HepG2 (cell line): ENCODE measurements around the gene COL5A1. TPM values are rescaled to one million over a fixed set of nuclear protein-coding genes. Genes with fewer than 3 reads are reported as not detected.
A peak's percentile ranks its signal among the peaks of the same experiment; 100 is the strongest.

Source experiments
- ATAC-seq: fragments of 200-7000 bp; cut with Tn5 transposase; 3 replicates; pipeline ENCODE4 v1.9.1; 2020; ENCODE audit warnings: mild to moderate bottlenecking, moderate library complexity
- BruUV-seq: library from RNA; stranded (reverse); fragments of 400-500 nt; replicated peaks from 2 replicates; lab custom pipeline; 2021; lab: Mats Ljungman, UMichigan
- CTCF ChIA-PET: fragments of 300-600 bp; formaldehyde crosslinking; extraction: SDS; loops from one replicate; lab custom pipeline; 2021; ENCODE audit warnings: low total read pairs, inconsistent platforms, low intra/inter-chr PET ratio; lab: Yijun Ruan, JAX
- POLR2A ChIA-PET: fragments of 350-600 bp; sonication (Branson Sonifier 250); formaldehyde crosslinking; loops from one replicate; lab custom pipeline; 2020; ENCODE audit warnings: antibody characterized with exemption, inconsistent platforms; lab: Yijun Ruan, JAX
- DNase-seq: peaks from one replicate; pipeline ENCODE4 v3.0.0-alpha.2; 2015; ENCODE audit warnings: low spot score
- FAIRE-seq: peaks from 3 replicates; lab custom pipeline; 2011; peaks lifted over from hg19 to GRCh38; lab: Jason Lieb, UNC
- H2AFZ ChIP-seq: one replicate; pipeline ENCODE4 v1.6.1; 2011; ENCODE audit warnings: low read length, inconsistent platforms
- H3K27ac ChIP-seq: fragments of 300-600 bp; 3 replicates; pipeline ENCODE4 v1.8.0; 2011; ENCODE audit warnings: mixed run types, mild to moderate bottlenecking, mixed read lengths, low read length, inconsistent platforms; ENCODE audit not compliant: insufficient read depth; ENCODE audit errors: extremely low read length
- H3K27me3 ChIP-seq, 2 experiments: fragments of 200-600 bp in 1 of 2; 2 replicates in 1 of 2; 3 replicates in 1 of 2; pipeline versions ENCODE4 v1.6.0 to v1.8.0; 2011; ENCODE audit warnings: low read length in 2 of 2, mild to moderate bottlenecking in 2 of 2, moderate library complexity in 2 of 2, inconsistent platforms in 1 of 2; ENCODE audit not compliant: insufficient read depth in 2 of 2, control insufficient read depth in 1 of 2
- H3K36me3 ChIP-seq, 2 experiments: fragments of 200-600 bp in 1 of 2; replicated peaks in 1 of 2; 2 replicates in 1 of 2; 3 replicates in 1 of 2; pipeline versions ENCODE4 v1.5.1 to v1.8.0; 2011; ENCODE audit warnings: low read length in 2 of 2, inconsistent platforms in 1 of 2; ENCODE audit not compliant: insufficient read depth in 2 of 2, control insufficient read depth in 1 of 2
- H3K4me1 ChIP-seq: 2 replicates; pipeline ENCODE4 v1.5.1; 2012; ENCODE audit warnings: low read length, inconsistent platforms; ENCODE audit not compliant: insufficient read depth
- H3K4me2 ChIP-seq: 2 replicates; pipeline ENCODE4 v1.6.0; 2011; ENCODE audit warnings: low read depth, low read length, inconsistent platforms
- H3K4me3 ChIP-seq, 3 experiments: fragments of 200-600 bp in 1 of 3; sonication (generic), shearing (Covaris generic) in 1 of 3; replicated peaks in 1 of 3; 2 replicates each; pipeline ENCODE4 v1.5.1; 2011 to 2016; ENCODE audit warnings: low read length in 3 of 3, inconsistent platforms in 2 of 3, low read depth in 2 of 3, mild to moderate bottlenecking in 2 of 3, control low read depth in 1 of 3, mixed read lengths in 1 of 3; ENCODE audit not compliant: insufficient read depth in 1 of 3
- H3K79me2 ChIP-seq: one replicate; pipeline ENCODE4 v1.6.1; 2011; ENCODE audit warnings: low read length, inconsistent platforms; ENCODE audit not compliant: insufficient read depth
- H3K9ac ChIP-seq: 2 replicates; pipeline ENCODE4 v1.6.0; 2011; ENCODE audit warnings: mild to moderate bottlenecking, low read depth, low read length, inconsistent platforms; ENCODE audit not compliant: insufficient read depth
- H3K9me3 ChIP-seq: 2 replicates; pipeline ENCODE4 v1.5.1; 2012; ENCODE audit warnings: mild to moderate bottlenecking, low read length
- H4K20me1 ChIP-seq: 2 replicates; pipeline ENCODE4 v1.6.0; 2011; ENCODE audit warnings: inconsistent platforms, mild to moderate bottlenecking, low read length, moderate library complexity; ENCODE audit not compliant: insufficient read depth
- ELF1 ChIP-seq: sonication (generic); formaldehyde crosslinking; IDR thresholded peaks from 2 replicates; pipeline ENCODE4 v1.4.0; 2020; ENCODE audit warnings: missing genetic modification reagents
- MNT ChIP-seq: fragments of 450-650 bp; IDR thresholded peaks from 2 replicates; pipeline ENCODE4 v1.6.1; 2016
- MYPOP ChIP-seq: sonication (generic); formaldehyde crosslinking; IDR thresholded peaks from 2 replicates; pipeline ENCODE4 v1.8.1; 2023; ENCODE audit warnings: mild to moderate bottlenecking, moderate library complexity, missing genetic modification reagents
- NBN ChIP-seq: fragments of 450-650 bp; conservative IDR thresholded peaks from 2 replicates; pipeline ENCODE4 v1.6.1; 2017
- NR2C2 ChIP-seq: sonication (generic); formaldehyde crosslinking; IDR thresholded peaks from 2 replicates; pipeline ENCODE4 v1.4.0; 2020; ENCODE audit warnings: missing genetic modification reagents, mild to moderate bottlenecking, moderate library complexity, borderline replicate concordance
- PLRG1 ChIP-seq: fragments of 450-650 bp; conservative IDR thresholded peaks from 2 replicates; pipeline ENCODE4 v1.6.1; 2016
- RBM39 ChIP-seq: fragments of 200-400 bp; formaldehyde crosslinking; IDR thresholded peaks from one replicate; pipeline ENCODE4 v1.6.1; 2018; ENCODE audit warnings: antibody characterized with exemption, mild to moderate bottlenecking, low read depth, low read length; ENCODE audit not compliant: poor library complexity, severe bottlenecking
- SIX1 ChIP-seq: sonication (generic); formaldehyde crosslinking; IDR thresholded peaks from 2 replicates; pipeline ENCODE4 v1.4.0; 2020; ENCODE audit warnings: missing genetic modification reagents, borderline replicate concordance
- ZNF296 ChIP-seq: sonication (generic); formaldehyde crosslinking; conservative IDR thresholded peaks from 2 replicates; pipeline ENCODE4 v1.5.0; 2020; ENCODE audit warnings: mild to moderate bottlenecking, missing genetic modification reagents
- WGBS: methylation state at CpG from one replicate; pipeline ENCODE4 v1.1.6; 2017; ENCODE audit warnings: low lambda C conversion rate; 5-methylcytosine and 5-hydroxymethylcytosine counted together
- in situ Hi-C: cut with HindIII; loops from 2 replicates; pipeline ENCODE4 v1.10.0; 2017; ENCODE audit warnings: low pct_unique_long_range_greater_than_20kb; ENCODE audit not compliant: extremely low pct_ligation_motif_present
- intact Hi-C: fragments of 100-400 bp; cut with micrococcal nuclease; formaldehyde crosslinking; loops from one replicate; pipeline ENCODE4 v1.10.0; 2022; ENCODE audit not compliant: unreplicated experiment
- polyA plus RNA-seq, 8 experiments: library from polyadenylated mRNA; depleted of rRNA in 3 of 8; stranded (reverse) in 7 of 8; unstranded in 1 of 8; fragments of >200 nt; fragmentation: Illumina TruSeq in 4 of 8; extraction: Trizol in 4 of 8; gene quantifications; 2 replicates each; pipeline versions ENCODE4 v1.2.1 to v1.2.3, GENCODE V29; 2011 to 2016; ENCODE audit warnings: low read depth in 4 of 8, missing spikeins in 1 of 8, mixed read lengths in 1 of 8; ENCODE audit not compliant: insufficient read depth in 1 of 8
- total RNA-seq, 5 experiments: library from RNA; depleted of rRNA; stranded (reverse); fragments of >200 nt; fragmentation: Illumina TruSeq; extraction: Trizol; gene quantifications; 2 replicates each; pipeline ENCODE4 v1.2.3, GENCODE V29; 2016; ENCODE audit warnings: low read depth in 1 of 5

COL5A1 gene
- total and polyA plus RNA-seq, 2 of the 13 experiments (the other 11 are each of a cell fraction or from before 2014, with no cell fraction given), result not detected

GRCh38 chr9:134846699-134847098, 205.1 kb downstream of the COL5A1 start:
- no TSS peak for BruUV-seq
- Histone ChIP-seq H3K27ac (no peak overlapping the region), H3K4me2 (no peak overlapping the region), H3K36me3 (no peaks in the 10 kb centered on the region), H3K4me3 (no peak overlapping the region), H3K9ac (no peak overlapping the region), H4K20me1 (no peaks in the 10 kb centered on the region), H3K9me3 (no peaks in the 10 kb centered on the region; the same call in none of the 2 replicates), H2AFZ (no peak overlapping the region), H3K27me3 (peaks cover 4 to 37% of the 10 kb centered on the region in 2 experiments; a peak in 3 of 5 replicates), H3K4me1 (no peaks in the 10 kb centered on the region), H3K79me2 (no peaks in the 10 kb centered on the region)
- POLR2A ChIA-PET, result no interaction called here
- no peak for ATAC-seq
- in situ Hi-C loops, result no loop called here
- CTCF ChIA-PET, result no interaction called here
- WGBS, result 2% methylated on average over 1 of the region's 1 CpG
- no peak for FAIRE-seq
- TF ChIP-seq MYPOP (CRISPR knock-in tag) (no peak), PLRG1 (0 out of 2 replicates have a peak, but pooled peaks have one; percentile 71), ELF1 (CRISPR knock-in tag) (no peak), NR2C2 (CRISPR knock-in tag) (no peak), NBN (0 out of 2 replicates have a peak, but pooled peaks have one; percentile 46)
- DNase-seq, result no peak
- intact Hi-C loops, result no loop called here

- no peaks in the 10 kb centered on the region; the same call in none of the 2 replicates for H3K9me3 ChIP-seq
- no peaks in the 10 kb centered on the region for H3K79me2 ChIP-seq
- no peak overlapping the region for H3K4me3 ChIP-seq
- TF ChIP-seq MNT, result peak; percentile 92
- TF ChIP-seq RBM39, result no peak
- no peak for TF ChIP-seq ZNF296 (CRISPR knock-in tag)
- no peak for TF ChIP-seq SIX1 (CRISPR knock-in tag)
- TF ChIP-seq, all 625 proteins: peak for 1
- ChIA-PET CTCF (no interaction called here), POLR2A (no interaction called here)
- H2AFZ ChIP-seq, result no peak overlapping the region
- H3K4me1 ChIP-seq, result no peaks in the 10 kb centered on the region
- no peak for DNase-seq
- in situ Hi-C loops (no loop called here), intact Hi-C loops (no loop called here)
- no peak overlapping the region for H3K9ac ChIP-seq
- H3K4me2 ChIP-seq, result no peak overlapping the region
- ATAC-seq, result no peak
- BruUV-seq, result no TSS peak
- no peak overlapping the region for H3K27ac ChIP-seq
- H3K36me3 ChIP-seq, result no peaks in the 10 kb centered on the region
- no peak for FAIRE-seq
- H4K20me1 ChIP-seq, result no peaks in the 10 kb centered on the region
- H3K27me3 ChIP-seq, result peaks cover 1 to 33% of the 10 kb centered on the region in 2 experiments; a peak in 3 of 5 replicates
- WGBS, result 1% methylated on average over 3 of the region's 3 CpGs
Measured at GRCh38 chr9:134847138-134847537, 205.5 kb downstream of the COL5A1 start.
